GM18867 (cell line): Measurements from ENCODE around the gene MROH2A.

Source experiments
- ATAC-seq: cut with Tn5 transposase; IDR thresholded peaks from one replicate; pipeline ENCODE4 v1.9.1; 2021; ENCODE audit warnings: mild to moderate bottlenecking, moderate library complexity; ENCODE audit not compliant: unreplicated experiment

Gene MROH2A

DNA sequence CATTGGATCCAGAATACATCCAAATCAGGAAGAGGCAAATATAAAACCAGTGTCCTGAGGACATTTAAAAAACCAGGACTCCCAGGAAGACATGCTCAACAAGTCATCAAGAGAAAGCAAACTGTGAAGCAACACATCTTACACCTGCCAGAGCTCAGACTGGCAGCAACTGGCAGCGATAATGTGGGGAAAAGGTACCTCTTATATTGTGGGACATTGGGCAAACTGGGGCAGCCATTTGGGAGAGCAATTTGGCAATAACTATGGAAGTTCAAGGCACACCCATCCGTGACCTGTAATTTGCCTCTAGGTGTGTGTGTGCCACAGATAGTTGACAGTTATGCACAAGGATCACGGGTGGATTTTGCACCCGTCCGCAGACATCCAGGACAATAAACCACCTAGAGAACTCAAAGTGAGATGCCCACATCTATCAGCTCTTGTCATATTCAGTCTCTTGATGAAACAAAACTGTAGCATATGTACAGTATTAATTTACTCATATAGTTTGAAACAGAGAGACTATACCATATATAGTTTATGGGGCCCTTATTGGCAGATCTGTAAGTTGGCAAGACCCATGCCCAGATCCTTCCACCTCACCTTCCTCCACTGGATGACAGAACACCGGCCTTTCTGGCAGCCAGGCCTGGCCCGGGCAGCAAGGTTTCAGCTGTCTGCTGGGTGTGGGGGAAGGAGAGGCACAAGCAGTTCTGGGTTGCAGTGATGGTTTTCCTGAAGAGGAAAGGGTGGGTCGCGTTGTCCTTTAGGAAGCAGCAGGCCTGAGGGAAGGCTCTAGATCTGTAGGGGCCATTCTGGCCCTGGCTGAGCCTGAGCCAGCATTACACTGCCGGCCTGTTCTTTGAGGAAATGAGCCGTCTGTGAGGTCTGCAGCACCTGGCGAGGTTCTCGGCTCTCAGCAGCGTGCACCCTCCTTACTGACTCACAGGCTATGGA, 57.4 kb downstream of the MROH2A start:
- no peak for ATAC-seq

DNA sequence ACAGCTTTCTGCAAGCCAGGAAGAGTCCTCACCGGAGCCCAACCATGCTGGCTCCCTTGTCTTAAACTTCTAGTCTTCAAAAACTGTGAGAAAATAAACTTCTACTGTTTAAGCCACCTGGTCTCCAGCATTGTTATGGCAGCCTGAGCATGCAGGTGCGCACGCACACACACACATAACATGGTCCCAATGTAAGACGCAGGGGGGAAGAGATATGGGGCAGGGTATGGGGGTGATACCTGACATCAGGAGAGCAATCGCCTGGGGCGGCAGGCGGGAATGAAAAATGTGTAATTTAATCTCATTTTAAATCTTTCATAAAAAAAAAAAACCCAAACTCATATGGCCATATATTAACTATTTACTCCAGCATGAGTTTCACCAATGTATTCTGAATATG, 58.2 kb downstream of the MROH2A start:
- no peak for ATAC-seq

DNA sequence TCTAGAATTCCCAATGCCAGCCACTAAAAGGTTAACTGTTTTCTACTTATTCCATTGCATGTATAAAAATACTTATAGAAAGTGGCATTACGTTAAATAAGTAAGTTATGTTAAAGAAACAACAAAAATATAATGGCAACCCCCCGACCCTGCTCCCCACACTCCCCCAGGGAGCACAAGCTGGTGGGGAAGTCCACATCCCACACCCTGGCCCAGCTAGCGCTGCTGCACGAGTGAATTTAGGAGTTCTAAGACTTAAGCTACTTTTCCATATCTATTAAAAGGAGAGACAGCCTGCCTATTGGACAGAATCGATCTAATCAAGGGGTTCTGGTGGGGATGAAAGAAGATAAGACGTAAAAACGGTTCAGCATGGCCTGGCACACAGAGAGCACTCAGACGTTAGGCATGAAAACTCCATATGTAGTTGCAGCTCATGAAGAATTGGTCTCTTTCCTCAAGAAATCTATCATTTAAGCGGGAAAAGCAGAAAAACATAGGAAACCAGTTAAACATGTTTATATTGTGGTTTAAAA, 59.6 kb downstream of the MROH2A start:
- ATAC-seq = no peak

DNA sequence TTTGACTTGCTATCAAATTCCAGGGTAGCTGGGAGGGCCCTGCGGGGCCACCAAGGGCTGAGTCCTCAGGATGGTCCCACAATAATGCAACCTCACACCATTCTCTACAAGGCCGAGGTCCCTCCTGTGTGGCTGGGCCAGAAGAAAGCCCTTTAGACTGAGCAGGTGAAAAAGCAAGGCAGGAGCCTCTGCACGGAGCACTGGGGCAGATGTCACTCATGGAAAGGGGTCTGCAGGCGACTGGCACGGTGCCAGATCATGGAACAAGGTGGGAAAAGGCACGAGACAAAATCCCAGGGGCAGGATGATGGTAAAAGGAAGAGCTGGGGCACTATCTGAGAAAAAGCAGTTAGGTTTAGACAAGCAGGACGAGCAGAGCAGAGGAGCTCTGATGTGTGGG, 60.1 kb downstream of the MROH2A start:
- ATAC-seq = no peak

DNA sequence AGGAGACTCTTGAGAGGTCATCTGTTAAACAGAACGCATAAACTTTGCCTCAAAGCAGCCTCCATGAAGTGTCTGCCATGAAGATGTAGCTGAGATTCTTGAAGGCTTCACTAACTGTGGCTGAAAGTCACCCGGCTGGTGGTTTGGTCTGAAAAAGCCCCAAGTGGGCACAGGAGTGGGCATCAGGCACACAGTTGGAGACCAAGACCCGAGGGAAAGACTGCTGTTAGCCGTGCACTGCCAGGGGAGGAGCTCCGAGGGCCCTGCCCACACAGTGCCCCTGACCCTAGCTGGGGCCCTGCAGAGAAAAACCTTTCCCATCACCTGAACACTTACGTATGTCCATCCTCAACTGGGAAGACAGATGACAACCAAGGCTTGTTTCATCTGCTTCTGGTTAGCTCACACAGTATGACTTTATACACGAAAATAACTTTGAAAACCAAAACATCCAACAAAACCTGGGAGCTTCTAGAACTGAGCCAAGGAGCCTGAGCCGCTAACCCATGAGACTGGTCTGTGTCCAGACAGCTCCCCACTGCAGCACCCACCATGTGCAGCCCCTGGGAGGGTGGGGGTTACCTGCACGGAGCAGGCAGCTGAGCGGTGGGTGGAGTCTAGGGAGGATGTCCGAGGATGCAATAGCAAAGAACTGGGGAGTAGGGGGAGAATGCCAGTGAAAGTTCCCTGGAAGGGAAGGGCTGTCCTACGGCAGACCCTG, 60.8 kb downstream of the MROH2A start:
- ATAC-seq = no peak

DNA sequence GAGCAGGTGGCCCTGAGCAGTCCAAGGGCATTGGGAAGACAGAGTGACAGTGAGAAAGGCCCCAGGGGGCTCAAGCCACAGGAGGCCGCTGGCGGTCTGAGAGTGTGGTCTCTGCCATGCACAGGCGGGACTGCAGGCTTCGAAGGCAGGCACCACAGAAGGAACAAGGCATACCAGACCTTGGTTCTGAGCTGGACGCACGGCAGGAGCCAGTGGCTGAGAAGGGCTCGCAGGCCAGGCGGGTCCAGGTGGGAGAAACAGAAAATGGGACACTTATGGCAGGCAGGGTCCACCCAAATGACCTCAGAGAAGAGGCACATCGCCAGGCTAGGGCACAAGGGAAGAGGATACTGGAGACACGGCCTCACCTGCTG, 61.3 kb downstream of the MROH2A start:
- ATAC-seq = no peak

DNA sequence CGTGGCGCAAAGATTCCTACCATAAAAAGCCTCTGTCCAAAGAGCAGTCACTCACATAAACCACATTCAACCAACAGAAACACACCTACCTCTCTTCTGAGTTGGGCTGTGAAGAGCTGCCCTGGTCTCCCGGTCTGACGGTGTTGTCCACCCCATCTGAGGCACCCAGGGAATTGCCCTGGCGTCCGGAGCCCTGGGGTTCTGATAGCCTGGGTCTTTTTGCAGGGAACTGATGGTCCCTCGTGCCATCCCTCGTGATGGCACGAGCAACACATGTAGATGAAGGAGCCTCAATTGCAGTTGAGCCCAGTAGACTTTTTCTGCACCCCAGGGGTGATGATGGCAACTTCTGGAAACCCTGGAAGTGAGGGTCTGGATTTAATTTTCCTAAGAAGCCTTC, 62.4 kb downstream of the MROH2A start:
- ATAC-seq = no peak

DNA sequence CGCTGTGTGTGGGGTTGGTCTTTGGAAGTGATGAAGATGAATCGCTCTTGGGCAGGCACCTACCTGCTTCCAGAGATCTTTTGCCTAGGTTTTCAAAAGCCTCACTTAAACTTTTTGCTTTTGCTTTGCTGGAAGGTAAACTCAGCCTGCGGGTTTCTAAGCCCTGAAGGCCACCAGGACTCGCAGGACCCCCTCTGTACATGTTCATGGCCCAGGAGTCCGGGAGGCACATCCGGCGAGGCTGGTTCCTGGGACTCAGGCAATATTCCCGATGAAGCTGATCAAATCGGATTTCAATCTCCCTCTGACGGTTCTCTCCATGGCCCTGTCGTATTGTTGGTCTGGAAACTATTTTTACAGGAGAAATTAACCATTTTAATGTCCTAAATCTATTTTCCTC, 63.1 kb downstream of the MROH2A start:
- ATAC-seq = no peak

DNA sequence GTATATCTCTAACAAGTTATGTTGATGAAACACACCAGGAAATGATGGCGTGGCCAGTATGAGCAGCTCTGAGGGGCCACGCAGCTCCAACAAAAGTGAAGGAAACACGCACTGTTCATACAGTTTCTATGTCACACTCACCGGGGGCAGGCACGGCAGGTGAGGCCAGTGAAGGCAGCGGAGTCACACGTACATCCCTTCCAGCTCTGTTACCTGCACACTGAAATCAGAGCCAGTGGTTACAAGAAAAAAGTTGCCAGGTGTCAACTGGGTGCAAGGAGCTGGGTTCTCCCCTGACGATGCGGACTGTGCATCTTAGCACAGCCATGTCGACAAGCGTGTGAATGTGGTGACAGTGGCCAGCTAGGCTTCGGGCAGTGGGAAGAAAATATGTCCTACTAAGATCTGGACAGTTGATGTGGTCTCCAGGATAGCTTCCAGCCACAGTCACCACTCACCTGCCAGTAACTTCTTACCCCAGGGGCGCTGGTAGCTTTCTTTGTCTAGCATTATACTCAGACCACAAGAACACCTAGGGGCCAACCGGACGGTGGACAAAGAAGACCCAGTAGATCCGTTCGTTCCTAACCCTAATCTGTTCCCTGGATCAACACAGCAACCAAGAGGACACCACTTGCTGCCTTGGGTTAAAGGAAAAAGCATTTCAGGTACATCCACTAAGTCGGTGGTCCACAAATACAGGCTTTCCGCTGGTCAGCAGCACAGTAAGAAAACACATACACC, 66.1 kb downstream of the MROH2A start:
- ATAC-seq = no peak

DNA sequence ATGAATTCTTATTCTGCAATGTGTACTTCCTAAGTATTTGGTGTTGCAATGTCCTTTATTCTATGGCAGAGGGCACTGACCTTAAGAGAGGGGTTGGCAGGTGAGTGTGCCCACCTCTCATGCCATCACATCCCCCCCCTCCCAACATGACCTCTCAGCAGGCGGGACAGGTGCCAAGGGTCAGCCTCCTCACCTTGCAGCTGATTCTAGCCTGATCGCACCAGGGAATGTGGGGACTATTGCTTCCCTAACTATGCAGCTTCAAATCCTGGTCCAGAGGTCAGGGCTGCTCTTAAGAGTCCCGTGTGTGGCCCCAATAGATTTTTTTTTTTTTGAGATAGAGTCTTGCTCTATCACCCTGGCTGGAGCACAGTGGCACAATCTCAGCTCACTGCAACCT, 66.7 kb downstream of the MROH2A start:
- no peak for ATAC-seq

DNA sequence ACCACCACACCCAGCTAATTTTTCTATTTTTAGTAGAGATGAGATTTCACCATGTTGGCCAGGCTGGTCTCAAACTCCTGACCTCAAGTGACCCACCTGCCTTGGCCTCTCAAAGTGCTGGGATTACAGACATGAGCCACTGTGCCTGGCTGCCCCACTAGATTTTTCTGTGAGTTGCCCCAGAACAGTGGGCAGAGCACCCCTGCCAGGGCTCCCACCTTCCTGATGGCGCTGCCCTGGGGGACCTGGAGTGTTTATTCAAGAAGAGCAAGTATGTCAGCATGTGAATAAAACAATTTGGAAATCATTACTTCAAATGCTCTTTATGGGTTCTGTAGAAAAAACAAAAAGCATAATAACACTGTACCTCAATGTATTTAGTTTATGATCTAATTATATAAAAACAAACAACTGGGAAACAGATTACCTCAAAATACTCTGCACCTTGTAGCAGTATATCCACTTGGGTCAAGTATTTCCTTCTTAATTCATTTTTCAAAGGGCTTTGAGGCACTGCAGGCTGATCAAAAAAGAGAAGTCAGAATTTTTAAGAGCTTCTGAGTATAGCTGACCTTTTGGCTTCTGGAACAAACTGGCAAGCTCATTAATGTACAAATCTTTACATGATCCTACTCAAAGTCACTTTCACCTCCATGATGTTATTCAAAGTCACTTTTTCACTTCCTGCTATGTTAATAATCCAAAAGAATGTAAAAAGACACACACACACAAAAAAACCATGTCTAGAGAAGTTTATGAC, 67.4 kb downstream of the MROH2A start:
- no peak for ATAC-seq

DNA sequence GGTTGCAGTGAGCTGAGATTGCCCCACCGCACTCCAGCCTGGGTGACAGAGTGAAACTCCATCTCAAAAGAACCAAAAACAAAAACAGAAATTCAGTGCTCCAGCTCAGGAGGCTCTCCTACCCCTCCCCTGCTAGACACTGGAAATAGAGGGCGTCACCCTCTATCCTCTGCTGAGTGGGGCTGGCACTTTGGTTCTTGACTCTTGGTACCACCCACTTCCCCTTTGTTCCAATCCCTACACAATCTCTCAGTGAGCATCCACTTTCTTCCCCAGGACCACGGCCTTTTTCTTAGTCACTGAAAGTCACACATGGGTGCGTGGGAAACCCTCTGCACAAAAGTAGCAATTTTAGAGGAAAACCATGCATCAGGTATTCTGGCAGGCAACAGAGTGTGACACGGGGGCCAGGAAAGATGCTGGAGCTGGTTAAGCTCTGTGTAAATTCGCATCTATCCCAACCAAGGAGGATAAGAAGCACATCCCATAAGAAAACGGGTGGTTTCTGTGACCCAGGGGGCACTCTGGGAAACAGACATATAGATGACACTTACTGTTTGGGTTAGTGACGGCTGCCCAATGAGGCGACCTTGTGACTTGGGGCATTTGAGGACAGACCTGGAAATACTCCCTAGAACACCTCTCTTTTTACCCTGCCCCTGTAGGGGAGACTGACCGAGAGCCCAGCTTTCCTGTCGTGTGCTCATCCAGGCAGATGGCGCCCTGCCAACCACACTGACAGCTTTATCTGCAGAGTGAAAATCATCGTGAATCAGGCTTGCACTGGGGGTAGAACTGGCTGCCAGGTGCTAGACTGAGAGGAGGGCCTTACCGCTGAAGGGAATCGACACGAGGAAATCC, 68.5 kb downstream of the MROH2A start:
- ATAC-seq = no peak

DNA sequence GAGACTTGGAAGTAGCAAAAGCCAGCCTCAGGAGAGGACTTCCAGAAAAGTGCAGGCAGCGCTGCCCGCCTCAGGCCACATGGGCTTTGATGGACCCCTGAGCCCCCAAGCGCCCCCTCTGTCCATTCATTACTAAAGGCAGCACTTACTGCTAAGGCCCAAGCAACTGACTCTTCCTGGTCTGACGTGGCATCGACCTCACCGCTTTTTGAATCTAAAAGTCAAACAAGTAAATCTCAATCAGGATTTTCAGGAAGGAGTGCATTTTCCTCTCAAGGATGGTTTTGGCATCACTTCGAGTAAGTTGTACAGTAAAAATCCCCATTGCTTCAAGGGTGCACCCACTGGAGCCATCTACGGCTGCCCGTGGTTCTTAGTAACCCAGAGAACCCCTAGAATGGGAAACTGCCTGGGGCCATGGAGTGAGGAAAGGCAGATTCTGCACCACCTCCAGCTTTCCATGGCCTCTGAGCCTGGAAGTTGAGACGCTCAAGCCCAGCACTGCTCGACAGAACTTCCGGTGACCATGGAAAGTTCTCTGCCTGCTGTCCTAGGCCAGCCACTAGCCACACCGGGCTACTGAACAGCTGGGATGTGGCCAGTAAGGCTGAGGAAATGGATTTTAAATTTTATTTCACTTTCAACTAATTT, 69.2 kb downstream of the MROH2A start:
- ATAC-seq = no peak

DNA sequence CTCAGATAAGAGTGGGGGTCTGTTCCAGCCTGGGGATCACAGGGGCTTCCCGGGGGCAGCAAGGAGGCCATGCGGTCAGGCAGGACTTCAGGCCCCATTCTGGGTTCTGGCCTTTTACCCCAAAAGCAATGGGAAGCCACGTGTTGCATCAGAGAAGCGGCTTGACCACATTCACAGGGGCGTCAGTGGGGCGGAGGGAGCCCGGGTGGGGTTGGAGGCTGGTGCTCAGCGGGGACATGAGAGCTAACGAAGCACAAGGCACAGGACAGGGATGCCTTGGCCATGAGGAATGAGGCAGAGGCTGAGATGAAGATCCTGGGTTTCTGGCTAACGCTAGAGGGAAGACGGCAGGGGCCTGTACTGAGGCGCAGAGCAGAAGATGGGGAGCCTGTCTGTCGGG, 70.1 kb downstream of the MROH2A start:
- ATAC-seq = no peak

DNA sequence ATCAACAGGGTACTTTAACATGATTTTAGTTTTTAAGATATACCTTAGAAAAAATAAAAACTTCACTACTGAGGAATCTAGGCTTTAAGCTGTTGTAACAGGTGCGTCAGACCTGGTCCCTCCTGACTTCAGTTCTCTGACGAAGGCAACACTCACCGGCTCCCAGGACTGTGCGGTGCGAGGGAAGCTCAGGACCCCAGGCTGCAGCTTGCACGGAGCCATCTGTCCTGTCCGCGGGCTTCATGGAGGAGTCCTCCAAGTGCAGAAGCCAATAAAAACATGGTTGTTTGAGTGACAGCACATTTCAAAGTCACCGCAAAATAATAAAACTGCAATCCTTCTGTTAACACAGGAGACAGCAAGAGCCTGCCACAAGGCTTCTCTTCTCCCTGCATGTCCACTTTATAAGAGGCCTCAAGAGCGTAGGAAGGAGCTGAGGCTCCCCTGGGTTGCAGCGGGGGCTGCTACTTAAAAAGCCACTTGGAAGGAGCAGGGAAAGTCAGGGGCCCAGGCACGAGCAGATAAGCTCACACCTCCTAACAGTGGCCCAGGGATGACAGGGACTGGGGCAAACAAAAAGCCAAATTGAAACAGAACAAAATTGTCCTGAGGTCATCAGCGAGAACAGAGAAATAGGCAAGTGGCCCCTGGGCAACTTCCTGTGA, 71.6 kb downstream of the MROH2A start:
- no peak for ATAC-seq

DNA sequence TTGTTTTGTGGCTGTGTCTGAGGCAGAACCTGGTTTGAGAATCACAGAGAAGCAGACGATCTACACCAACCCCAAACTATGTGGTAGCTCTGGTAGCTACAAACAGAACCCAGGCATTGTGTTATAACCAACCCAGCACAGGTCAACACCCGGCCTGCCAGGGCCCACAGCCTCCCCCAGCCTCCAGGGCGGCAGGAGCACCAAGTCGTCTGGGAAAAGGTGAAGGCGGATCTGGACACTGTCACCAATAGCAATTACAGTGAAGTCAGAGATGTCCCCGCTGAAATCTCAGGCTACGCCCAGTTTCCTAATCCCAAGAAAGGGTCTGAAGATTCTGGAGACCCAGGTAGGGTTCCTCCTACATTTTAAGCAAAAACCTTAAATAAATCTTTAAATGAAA, 72.6 kb downstream of the MROH2A start:
- no peak for ATAC-seq

DNA sequence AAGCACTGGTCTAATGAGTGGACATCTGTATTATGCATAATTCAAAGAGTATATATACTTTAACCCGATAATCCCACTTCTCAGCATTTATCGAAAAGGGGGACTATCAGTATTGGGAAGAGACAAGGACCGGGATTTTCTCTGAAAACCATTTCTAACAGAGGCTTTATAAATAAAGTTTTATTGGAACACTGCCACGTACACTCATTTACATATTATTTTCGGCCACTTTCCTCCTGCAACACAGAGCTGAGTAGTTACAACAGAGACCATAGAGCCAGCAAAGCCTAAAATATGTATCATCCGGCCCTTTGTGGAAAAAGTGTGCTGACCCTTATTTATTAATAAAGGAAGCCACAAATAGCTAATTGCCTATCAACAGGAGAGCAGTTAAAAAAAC, 73.0 kb downstream of the MROH2A start:
- ATAC-seq = no peak

DNA sequence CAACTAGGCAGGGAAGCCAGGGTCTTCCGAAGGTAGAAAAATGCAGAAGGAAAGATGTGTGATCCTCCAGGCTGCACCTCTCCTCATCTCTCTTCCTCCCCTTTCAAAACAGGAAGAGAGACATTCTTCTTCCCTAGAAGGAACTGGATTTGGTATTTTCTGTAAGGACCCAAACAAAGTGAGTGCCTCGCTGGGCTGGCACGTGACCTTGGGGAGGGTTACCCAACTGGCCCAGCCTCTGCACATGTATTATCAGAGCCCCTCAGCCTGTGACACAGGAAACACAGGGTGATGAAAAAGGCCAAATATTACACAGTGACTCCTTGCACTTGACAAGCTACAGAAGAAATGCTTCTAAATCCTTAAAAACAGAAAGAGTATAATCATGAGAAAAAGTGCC, 73.9 kb downstream of the MROH2A start:
- no peak for ATAC-seq

DNA sequence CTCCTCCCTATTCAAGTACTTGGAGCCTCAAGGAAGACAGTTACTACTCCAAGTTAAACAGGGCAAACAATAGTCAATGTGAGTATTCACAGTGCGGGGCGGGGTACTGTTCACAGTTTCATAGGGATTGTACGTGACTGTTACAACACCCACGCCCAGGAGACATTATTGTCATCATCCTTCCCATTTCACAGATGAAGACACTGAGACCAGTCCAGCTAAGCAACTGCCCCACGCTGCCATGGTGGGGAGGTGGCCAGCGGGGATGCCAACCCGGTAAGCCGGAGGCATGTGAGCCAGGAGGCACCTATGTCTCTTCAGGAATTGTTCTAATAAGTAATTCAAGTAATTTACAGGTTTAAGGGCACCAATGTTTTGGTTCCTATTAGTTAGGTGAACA, 75.2 kb downstream of the MROH2A start:
- no peak for ATAC-seq
